Mononuclear cell (primary cell): Measurements from ENCODE around the gene ENPEP. TPM values are rescaled to one million over a fixed set of nuclear protein-coding genes. Genes with fewer than 3 reads are reported as not detected.

Experiments
- total RNA-seq: library from RNA; depleted of rRNA; stranded (reverse); fragments of >200 nt; gene quantifications from one replicate; pipeline ENCODE4 v1.2.3, GENCODE V29; 2012

The ENPEP gene
- total RNA-seq, 1 donor: 0.73 TPM

Other genes with a start within 250 kb of the ENPEP start
- not detected for gene PITX2, start 146.9 kb downstream of the ENPEP start, total RNA-seq